RWPE1 (cell line): ENCODE measurements around the gene KLHDC3.

Source experiments
- CTCF ChIA-PET: fragments of 350-600 bp; sonication (Branson Sonifier 250); formaldehyde crosslinking; extraction: SDS; loops from one replicate; lab custom pipeline; 2021; lab: Yijun Ruan, JAX
- POLR2A ChIA-PET: fragments of 400-600 bp; formaldehyde crosslinking; extraction: SDS; loops from one replicate; lab custom pipeline; 2020; ENCODE audit warnings: antibody characterized with exemption; ENCODE audit not compliant: low non-redundant PET; lab: Yijun Ruan, JAX
- DNase-seq: peaks from one replicate; pipeline ENCODE4 v3.0.0; 2012; ENCODE audit warnings: low spot score
- H3K27ac ChIP-seq: fragments of 450-650 bp; 2 replicates; pipeline ENCODE4 v1.5.1; 2017
- CTCF ChIP-seq: fragments of 450-650 bp; conservative IDR thresholded peaks from 2 replicates; pipeline ENCODE4 v1.5.1; 2017; ENCODE audit warnings: low read depth, mild to moderate bottlenecking

The KLHDC3 gene

GRCh38 chr6:42978839-42979522 lies 35.1 kb upstream of the KLHDC3 start, which contains the start of gene PEX6:
TSS of gene PEX6 (minus strand) at chr6:42979181. CDS start at chr6:42979150, 31 bp downstream.
- CTCF ChIA-PET, result interaction anchor here (0.6 to 1.9 kb wide), 4 partner anchors 8 to 210 kb away, joined by 3 to 6 read pairs (median 3); no protein-coding TSS in a partner anchor
- peak within 1 kb of the TSS; percentile 94 for H3K27ac ChIP-seq
- POLR2A ChIA-PET, result interaction anchor here (0.5 to 2.0 kb wide), 7 partner anchors 8 to 808 kb away, joined by 4 to 9 read pairs (median 6); partner anchors contain the start of genes CNPY3, CUL7 and KLHDC3
- peak; percentile 59 for DNase-seq
- TF ChIP-seq CTCF, result no peak

GRCh38 chr6:42979523-42980177 lies 34.4 kb upstream of the KLHDC3 start:
- ChIA-PET CTCF (interaction anchor here (0.7 to 1.9 kb wide), 4 partner anchors 8 to 97 kb away, joined by 3 to 6 read pairs (median 3); no protein-coding TSS in a partner anchor), POLR2A (interaction anchor here (0.5 to 2.0 kb wide), 4 partner anchors 35 to 264 kb away, joined by 4 to 6 read pairs (median 5); partner anchors contain the start of genes CUL7 and KLHDC3)
- no peak for TF ChIP-seq CTCF
- DNase-seq, result peak; percentile 74
- H3K27ac ChIP-seq, result peak overlapping the region; percentile 94

DNA sequence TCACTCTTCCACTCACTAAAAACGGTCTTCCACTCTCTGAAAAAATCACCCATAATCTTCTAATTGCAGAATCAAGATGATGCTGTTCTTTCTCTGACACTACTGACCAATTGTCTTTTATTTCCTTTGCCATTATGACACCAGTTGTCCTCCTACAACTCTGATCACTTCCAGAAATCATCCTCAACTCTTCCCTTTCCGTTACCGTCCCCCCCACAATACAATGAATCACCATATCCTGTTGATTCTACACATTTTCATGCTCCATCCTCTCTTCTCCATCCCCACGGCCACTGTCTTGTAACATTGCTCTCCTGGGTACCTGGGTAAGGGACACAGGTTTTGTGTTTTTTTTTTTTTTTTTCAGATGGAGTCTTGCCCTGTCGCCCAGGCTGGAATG lies 32.2 kb upstream of the KLHDC3 start:
- ChIA-PET CTCF (interaction anchor here (1.0 kb wide), 1 partner anchor 161 kb away, joined by 3 read pairs; no protein-coding TSS in a partner anchor), POLR2A (no interaction called here)

GRCh38 chr6:42984001-42984923 lies 29.8 kb upstream of the KLHDC3 start, which contains the start of gene PPP2R5D:
TSS of gene PPP2R5D (plus strand) at chr6:42984570. CDS start at chr6:42984678, 108 bp downstream.
- H3K27ac ChIP-seq, result peak within 1 kb of the TSS; percentile 82
- ChIA-PET POLR2A (interaction anchor here (0.6 to 1.1 kb wide), 5 partner anchors 10 to 37 kb away, joined by 3 to 4 read pairs (median 3); partner anchors contain the start of genes MEA1 and RRP36), CTCF (interaction anchor here (0.5 to 1.0 kb wide), 4 partner anchors 83 to 209 kb away, joined by 3 read pairs; no protein-coding TSS in a partner anchor)
- no peak for TF ChIP-seq CTCF
- DNase-seq, result peak; percentile 97

More for the DNA sequence above, 32.2 kb upstream of the KLHDC3 start:
- DNase-seq, result no peak
- no peak for TF ChIP-seq CTCF
- no peak overlapping the region for H3K27ac ChIP-seq

- POLR2A ChIA-PET, result interaction anchor here (1.1 kb wide), 1 partner anchor 28 kb away, joined by 4 read pairs; the partner anchor contains the start of gene MEA1
- CTCF ChIA-PET, result interaction anchor here (0.5 kb wide), 1 partner anchor 210 kb away, joined by 3 read pairs; no protein-coding TSS in a partner anchor
- peak overlapping the region; percentile 82 for H3K27ac ChIP-seq
Measured at GRCh38 chr6:42984924-42985475, 29.0 kb upstream of the KLHDC3 start.

More at GRCh38 chr6:42984924-42985475, 29.0 kb upstream of the KLHDC3 start:
- DNase-seq, result no peak
- no peak for TF ChIP-seq CTCF
